ENCODE results near the gene FRMD6. TPM values are rescaled to one million over a fixed set of nuclear protein-coding genes. Genes with fewer than 3 reads are reported as not detected.

The FRMD6 gene
- 58.1 and 72.8 TPM in 2 replicates for total RNA-seq (2014; rRNA removed; shearing (Covaris generic))

GRCh38 chr14:51651388-51652167 is at the start of gene FRMD6:
FRMD6 (plus strand) TSS chr14:51651910; CDS start chr14:51689837, 37,927 bp downstream.
- DNase-seq (ENCODE audit: low spot score) = peak; percentile 84

DNA sequence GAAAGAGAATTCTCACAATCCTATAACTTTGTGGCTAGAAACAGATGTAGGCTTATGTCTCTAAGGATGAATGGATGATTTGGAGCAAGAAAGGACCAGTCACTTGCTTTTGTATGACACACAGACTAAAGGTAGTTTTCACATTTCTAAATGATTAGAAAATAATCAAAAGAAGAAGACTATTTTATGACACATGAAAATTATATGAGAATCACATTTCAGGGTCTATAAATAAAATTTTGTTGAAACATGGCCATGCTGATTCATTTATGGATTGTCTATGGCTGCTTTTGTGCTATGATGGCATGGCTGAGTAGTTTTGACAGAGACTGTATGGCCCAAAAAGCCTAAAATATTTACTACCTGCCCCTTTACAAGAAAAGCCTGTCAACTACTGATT is 49.4 kb upstream of the FRMD6 start:
- DNase-seq (ENCODE audit: low spot score) = no peak

DNA sequence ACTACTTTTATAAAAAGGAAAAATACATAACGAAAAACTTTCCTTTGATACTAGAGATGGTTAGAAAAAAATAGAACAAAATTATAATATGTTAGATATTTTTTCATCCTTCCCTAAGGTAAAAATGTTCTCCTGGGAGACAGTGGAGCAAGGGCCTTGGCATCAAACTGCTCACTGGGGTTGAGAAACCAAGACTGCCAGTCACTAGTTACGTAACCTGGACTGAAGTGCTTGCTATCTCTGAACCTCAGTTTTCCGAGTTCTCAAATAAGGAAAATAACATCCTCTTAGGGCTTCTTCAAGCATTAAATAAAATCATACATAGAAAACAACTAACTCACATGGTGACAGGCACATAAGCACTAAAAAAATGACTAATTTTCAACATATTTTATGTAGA is 48.2 kb upstream of the FRMD6 start:
- no peak for DNase-seq (ENCODE audit: low spot score)

- peak; percentile 60 for DNase-seq (ENCODE audit: low spot score)
Observed at GRCh38 chr14:51604073-51604472, 47.6 kb upstream of the FRMD6 start.

GRCh38 chr14:51605575-51605974 is 46.1 kb upstream of the FRMD6 start:
- no peak for DNase-seq (ENCODE audit: low spot score)

DNA sequence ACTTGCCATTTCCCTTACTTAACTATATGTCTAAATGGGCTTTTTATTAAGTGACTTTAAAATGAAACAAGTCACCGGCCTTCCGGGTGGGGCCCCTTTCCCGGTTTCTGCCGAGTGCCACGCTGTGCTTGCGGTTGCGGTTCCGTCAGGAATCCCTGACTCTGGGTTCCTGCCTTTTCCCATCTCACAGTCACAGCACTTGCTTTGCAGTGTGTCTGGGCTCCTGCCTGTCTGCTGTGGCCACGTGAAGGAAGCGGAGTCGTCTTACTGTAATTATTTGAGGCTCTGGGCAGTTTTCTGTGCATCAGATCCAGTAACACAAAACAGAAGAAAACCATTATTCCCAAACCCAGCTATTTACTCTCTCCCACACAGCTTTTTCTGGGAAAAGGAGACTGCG is 44.0 kb upstream of the FRMD6 start:
- DNase-seq (ENCODE audit: low spot score) = peak; percentile 93

GRCh38 chr14:51609251-51609954 is 42.3 kb upstream of the FRMD6 start:
- peak; percentile 31 for DNase-seq (ENCODE audit: low spot score)

- DNase-seq (ENCODE audit: low spot score) = peak; percentile 75
Observed at GRCh38 chr14:51609955-51610283, 41.8 kb upstream of the FRMD6 start.

DNA sequence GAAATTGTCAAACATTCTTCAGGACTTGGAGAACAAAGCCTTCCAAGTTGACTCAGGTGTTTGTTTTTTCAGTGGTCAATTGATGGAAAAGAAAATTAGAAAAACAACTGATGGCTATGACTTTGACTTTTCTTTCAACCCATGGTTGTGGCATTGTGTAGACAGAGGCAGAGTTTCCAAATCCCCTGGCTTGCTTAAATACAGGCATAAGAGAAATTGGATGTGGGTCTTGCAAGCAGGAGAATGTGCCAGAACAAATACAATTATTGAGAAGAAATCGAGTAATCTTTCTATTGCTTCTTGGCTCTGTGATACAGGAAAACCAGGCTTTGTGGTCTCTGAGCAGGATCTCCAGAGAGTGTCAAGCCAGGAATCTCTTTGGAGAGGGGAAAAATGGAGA is 40.9 kb upstream of the FRMD6 start:
- DNase-seq (ENCODE audit: low spot score) = no peak

DNA sequence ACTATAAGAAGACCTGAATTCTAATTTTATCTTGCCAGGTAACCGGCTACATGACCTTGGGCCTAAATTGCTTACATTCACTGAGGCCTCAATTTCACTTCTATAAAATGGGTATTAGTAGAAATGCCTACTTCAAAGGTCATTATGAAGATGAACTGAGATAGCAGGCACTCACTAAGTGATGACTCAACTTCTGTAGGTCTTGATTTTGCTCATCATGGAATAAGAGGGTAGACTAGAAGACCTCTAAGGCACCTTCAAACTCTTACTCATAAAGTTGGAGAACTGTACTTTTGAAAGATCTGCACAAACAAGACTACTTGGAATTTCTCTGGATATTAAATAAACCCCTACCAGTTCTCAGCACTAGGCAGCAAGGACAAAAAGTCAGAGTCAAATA is 39.3 kb upstream of the FRMD6 start:
- DNase-seq (ENCODE audit: low spot score) = no peak

GRCh38 chr14:51613416-51613815 is 38.3 kb upstream of the FRMD6 start:
- DNase-seq (ENCODE audit: low spot score) = no peak

DNA sequence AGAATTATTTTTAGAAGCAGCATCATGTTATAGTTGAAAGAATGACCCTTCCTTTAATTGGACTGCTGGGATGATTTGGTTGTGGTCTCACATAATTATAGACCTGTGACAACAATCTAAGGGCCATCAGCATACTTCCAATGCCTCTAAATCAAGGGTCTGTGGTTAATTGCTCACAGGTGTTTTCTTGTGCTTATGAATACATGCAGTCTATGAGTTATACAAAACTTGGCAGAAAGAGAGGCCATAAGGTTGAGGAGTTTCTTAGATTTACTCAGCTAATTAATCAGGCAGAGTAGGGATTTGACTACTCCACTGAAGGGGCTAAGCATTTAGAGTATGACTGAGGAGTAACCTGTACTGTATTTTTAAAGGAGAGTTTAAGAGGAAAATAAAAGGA is 37.0 kb upstream of the FRMD6 start:
- DNase-seq (ENCODE audit: low spot score) = no peak

GRCh38 chr14:51616256-51616655 is 35.5 kb upstream of the FRMD6 start:
- no peak for DNase-seq (ENCODE audit: low spot score)

DNA sequence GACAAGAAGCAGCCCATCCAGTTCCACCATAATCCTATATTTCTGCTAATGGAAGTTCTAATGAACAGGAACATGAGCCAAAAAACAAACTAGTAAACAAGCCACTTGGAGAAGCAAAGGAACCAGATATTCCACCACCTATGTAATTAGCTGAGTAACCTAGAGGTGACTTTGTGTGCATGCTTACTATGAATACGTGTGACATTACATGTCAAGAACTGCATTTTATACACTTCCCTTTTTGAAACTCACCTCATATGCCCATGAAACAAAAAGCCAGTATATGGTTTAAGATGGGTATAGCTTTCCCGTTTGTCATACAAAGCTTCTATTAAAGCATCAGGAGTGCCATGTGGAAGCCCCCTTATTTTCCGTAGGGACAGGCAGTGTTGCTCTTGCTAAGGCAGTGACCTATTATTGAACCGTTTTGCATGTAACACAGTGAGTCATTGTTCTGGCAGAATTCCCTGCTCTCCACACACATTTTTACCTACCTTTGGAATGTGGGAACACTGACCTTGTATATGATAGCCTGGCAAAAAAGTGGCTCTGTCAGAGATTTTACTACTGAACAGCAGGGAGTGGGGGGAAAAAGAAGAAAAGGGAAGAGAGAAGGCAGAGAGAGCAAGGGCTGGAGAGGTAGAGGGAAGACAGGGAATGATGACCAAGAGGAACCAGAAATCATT is 34.8 kb upstream of the FRMD6 start:
- DNase-seq (ENCODE audit: low spot score) = peak; percentile 93

GRCh38 chr14:51619561-51619960 is 32.1 kb upstream of the FRMD6 start:
- DNase-seq (ENCODE audit: low spot score) = no peak

DNA sequence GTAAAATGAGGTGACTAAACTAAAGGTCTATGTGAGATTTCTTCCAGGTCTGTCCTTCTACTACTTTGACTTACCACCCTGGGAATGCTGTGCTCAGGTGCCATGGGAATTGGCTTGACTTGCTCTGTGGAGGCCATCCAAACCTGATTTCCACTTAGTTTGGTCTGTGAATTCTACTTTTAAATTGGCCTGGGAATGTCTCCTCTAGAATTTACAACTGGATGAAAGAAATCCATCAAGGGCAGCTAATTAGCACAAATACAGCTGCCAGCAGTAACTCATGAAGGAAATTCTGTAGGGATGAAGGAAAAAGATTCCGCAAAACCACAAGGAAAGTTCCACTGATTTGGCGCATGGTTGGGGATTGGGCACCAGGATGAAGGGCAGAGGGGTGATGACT is 31.7 kb upstream of the FRMD6 start:
- no peak for DNase-seq (ENCODE audit: low spot score)

DNA sequence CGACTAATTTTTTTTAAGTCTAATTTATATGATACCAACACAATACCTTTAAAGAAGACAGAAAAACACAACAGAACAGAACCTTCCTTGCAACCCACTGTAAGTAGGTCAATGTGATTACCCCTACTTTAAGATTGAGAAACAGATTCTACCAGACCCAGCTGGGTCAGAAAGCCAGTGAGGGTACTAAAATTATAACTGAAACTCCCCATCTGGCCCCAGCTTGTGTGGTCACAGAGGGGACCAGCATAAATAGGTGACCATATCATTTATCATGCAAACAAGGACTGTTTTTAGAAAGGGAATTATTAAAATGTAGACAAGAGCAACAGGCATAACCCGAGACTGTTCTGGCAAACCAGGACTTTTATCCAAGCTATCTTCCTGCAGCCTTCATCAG is 30.1 kb upstream of the FRMD6 start:
- no peak for DNase-seq (ENCODE audit: low spot score)

GRCh38 chr14:51622376-51622775 is 29.3 kb upstream of the FRMD6 start:
- DNase-seq (ENCODE audit: low spot score) = no peak

- no peak for DNase-seq (ENCODE audit: low spot score)
Observed at GRCh38 chr14:51624955-51625569, 26.6 kb upstream of the FRMD6 start.

DNA sequence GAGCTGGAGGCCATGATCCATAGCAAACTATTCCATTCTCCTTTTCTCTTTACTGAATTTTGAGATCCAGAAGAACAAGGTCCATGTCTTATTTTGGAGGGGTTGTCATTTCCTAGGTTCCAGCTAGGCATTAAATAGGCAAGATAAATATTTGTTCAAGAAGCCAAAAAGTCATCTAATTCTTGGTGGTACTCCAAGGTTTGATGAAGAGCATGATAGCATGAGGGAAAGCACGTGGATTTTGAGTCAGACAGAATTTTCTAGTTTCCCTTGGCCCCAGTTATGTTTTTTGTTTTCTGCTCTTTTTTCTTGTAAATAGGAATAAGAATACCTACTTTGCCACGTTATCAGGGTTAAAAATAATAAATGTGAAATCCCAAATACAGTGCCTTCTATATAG is 25.5 kb upstream of the FRMD6 start:
- DNase-seq (ENCODE audit: low spot score) = no peak

DNA sequence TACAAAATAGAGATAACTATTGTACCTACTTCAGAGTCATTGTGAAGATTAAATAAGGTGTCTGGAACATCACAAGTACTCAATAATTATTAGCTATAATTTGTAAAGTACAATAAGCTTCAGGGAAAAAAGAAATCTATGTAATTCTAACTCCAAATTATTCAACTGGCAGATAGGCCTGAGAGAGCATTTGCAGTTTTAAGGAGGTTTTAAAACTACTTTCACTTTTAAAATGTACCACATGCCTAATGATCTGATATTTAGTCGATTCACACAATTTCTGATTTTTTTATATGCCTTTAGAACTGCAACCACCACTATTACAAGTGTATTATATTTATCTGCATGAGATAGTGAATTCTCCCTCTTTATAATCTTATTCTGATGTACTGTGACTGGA is 24.9 kb upstream of the FRMD6 start:
- no peak for DNase-seq (ENCODE audit: low spot score)

DNA sequence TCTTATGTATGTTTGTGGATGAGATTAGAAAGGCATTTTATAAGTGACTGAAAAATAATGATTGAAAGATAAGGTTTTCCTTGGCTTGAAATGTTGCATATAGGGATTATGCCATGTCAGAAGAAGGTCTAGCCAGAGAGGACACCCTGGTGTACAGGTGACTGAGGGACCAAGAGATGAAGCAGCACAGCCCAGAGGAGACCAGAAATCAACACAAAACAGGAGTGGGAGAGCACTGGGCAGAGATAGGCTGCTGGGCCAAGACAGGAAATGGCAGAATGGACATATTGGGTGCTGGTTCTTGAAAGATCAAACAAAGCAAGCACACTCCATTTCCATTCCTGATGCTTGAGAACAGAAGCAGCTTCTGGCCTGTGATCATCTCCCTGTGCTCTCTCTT is 24.4 kb upstream of the FRMD6 start:
- DNase-seq (ENCODE audit: low spot score) = no peak
